NT2/D1 (cell line): ENCODE results near the gene UBASH3B.

Experiments used
- DNase-seq: peaks from one replicate; pipeline ENCODE4 v3.0.0-alpha.2; 2011; ENCODE audit warnings: low read depth, low spot score
- H3K27me3 ChIP-seq: 2 replicates; pipeline ENCODE4 v1.6.0; 2011; ENCODE audit warnings: mild to moderate bottlenecking; ENCODE audit not compliant: insufficient read length, insufficient read depth
- H3K36me3 ChIP-seq: 2 replicates; pipeline ENCODE4 v1.6.1; 2011; ENCODE audit warnings: mild to moderate bottlenecking, low read length, mixed read lengths; ENCODE audit not compliant: insufficient read depth, insufficient read length
- H3K4me1 ChIP-seq: 2 replicates; pipeline ENCODE4 v1.5.1; 2011; ENCODE audit not compliant: insufficient read depth, insufficient read length
- H3K4me3 ChIP-seq: 2 replicates; pipeline ENCODE4 v1.5.1; 2011; ENCODE audit warnings: low read depth; ENCODE audit not compliant: insufficient read length
- H3K9ac ChIP-seq: 2 replicates; pipeline ENCODE4 v1.6.0; 2011; ENCODE audit warnings: low read depth; ENCODE audit not compliant: insufficient read length
- H3K9me3 ChIP-seq: 2 replicates; pipeline ENCODE4 v1.5.1; 2011; ENCODE audit warnings: mild to moderate bottlenecking, low read length; ENCODE audit not compliant: insufficient read depth
- SUZ12 ChIP-seq: IDR thresholded peaks from 2 replicates; pipeline ENCODE4 v1.6.1; 2011; ENCODE audit not compliant: insufficient read length, insufficient read depth; ENCODE audit errors: extremely low read depth
- YY1 ChIP-seq: IDR thresholded peaks from 2 replicates; pipeline ENCODE4 v1.6.1; 2011; ENCODE audit not compliant: insufficient read length, insufficient read depth
- ZNF274 ChIP-seq: IDR thresholded peaks from 2 replicates; pipeline ENCODE4 v1.6.1; 2011; ENCODE audit warnings: mild to moderate bottlenecking, low read depth, low read length

The UBASH3B gene

DNA sequence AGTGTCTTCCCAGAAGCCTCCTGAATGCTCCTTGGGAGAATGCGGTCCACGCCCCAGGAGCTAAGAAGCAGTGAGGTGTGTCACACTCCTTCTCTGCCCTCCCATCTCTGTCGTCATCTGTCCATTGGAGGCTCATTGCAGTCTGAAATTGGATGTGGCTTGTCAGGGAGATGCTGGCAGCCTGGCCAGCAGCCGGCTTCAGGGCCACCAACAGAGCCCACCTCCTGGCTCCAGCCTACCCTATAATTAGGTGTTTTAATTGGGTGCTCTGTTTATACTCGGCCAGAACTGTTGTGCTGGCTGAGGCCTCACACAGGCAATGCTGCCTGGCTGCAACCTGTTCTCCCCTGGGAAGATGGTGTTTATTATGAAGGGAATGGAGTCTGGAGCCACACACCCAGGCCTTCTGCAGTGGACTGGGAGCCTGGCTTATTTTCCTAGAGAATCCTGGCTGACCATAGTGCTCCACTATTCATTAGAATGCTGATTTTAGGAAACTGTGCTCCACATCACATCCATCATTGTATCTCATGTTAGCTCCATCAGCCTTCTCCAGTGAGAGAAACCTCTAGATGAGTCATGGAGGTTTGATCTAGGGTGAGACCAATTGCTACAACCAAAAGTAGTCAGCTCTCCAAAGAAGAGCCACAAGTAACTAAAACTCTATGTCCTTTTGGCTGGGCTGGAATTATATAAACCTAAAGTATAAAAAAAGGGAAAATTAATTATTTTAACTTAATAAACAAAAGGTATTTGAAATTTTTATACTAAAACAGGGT lies 96.0 kb downstream of the UBASH3B start:
- Histone ChIP-seq H3K9me3 (no peaks in the 10 kb centered on the region), H3K36me3 (peaks cover 3% of the 10 kb centered on the region), H3K4me1 (no peaks in the 10 kb centered on the region), H3K9ac (no peak overlapping the region), H3K27me3 (no peaks in the 10 kb centered on the region), H3K4me3 (no peak overlapping the region)
- no peak for TF ChIP-seq SUZ12
- no peak for DNase-seq

DNA sequence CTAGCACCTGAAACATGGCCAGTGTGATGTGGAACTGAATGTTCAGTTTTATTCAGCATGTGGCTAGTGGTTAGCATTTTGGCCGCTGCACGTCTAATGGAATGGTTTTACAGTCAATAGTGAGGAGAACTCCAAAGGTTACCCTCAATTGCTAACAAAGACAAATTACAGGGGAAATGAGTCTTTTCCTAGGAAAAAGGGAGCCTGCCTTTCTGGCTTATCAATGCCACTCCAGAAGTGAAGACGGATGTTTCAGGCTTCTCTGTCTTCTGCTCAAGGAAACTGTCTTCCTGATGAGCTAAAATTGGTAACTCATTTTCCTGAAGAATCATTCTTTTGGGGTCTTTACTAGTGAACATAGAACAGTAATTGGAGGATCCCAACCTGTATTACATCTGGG lies 98.5 kb downstream of the UBASH3B start:
- no peak overlapping the region for H3K9ac ChIP-seq
- H3K4me3 ChIP-seq = no peak overlapping the region
- DNase-seq = no peak
- H3K36me3 ChIP-seq = peaks cover 3% of the 10 kb centered on the region
- H3K4me1 ChIP-seq = no peaks in the 10 kb centered on the region
- no peaks in the 10 kb centered on the region for H3K9me3 ChIP-seq
- no peaks in the 10 kb centered on the region for H3K27me3 ChIP-seq
- TF ChIP-seq ZNF274 (no peak), YY1 (no peak), SUZ12 (no peak)

DNA sequence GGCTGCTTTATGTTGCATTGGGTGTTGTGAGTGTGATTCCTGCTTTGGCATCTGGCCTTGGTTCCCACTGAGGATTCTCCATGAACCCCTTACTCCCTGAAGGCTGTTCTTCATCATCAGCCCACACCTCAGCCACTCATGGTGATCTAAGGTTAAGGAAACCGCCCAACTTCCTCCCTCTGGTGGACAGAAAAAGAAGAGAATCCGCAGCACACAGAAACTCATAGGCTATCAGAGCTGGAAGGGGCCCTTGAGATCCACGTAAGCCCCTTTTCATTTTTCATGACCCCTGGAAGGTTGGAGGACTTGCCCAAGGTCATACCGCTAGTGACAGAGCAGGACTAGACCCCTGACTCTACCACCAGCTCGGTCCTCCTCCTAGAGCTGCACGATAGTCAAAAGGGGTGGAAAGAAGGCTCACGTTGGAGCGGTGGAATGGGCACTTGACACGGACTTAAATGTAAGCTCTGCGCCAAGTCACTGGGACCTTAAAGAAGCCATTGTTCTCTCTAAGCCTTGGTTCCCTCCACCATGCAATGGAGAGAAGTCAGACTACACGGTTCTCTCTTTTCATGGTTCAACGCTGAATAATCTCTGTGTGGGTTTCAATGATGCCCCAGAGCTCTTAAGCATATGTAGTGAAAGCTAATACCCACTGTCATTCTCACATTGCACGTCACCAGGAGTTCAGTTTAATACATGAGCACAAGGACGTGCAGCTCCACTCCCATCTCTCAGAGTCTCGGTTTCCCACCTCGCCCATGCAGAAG lies 99.2 kb downstream of the UBASH3B start:
- no peaks in the 10 kb centered on the region for H3K9me3 ChIP-seq
- TF ChIP-seq YY1 = no peak
- no peak for TF ChIP-seq ZNF274
- TF ChIP-seq SUZ12 = no peak
- no peaks in the 10 kb centered on the region for H3K4me1 ChIP-seq
- no peak overlapping the region for H3K9ac ChIP-seq
- peak; percentile 32 for DNase-seq
- H3K36me3 ChIP-seq = no peaks in the 10 kb centered on the region
- H3K4me3 ChIP-seq = no peak overlapping the region
- H3K27me3 ChIP-seq = no peaks in the 10 kb centered on the region

DNA sequence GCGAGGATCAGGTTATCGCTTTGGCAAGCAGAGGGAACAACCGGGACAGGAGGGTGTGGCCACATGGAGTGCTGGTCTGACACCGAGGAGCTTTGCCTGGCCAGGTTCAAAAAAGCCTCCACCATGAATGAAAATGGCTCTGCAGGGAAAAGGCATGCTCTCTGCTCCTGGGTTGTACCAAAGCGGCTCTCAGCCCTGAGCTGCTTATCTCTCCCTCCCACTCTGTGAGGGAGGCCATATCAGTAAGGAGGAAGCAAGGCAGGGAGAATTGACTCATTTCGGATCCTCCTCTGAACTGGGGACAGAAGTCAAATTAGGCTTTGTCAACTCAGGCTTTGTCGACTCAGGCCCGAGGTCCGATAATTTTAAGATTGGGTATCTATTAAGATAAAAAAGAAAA lies 99.9 kb downstream of the UBASH3B start:
- H3K36me3 ChIP-seq = no peaks in the 10 kb centered on the region

DNA sequence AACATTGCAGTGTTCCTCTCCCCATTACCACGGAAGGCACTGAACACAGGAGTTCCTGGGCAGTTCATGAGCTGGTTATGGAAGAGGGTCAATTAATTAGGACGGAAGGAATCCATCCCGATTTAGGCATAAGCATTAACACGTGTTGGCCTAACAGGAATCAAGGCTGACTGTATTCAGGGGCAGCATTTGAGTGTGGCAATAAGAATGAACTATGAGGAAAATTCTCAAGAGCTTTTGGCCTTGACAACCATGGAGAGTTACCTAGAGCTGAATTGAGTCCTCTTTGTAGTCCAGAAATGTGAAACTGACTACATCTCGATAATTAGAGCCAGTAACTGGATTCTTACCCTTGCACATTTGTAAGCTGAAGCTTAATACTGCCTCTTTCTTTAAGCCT lies 100.4 kb downstream of the UBASH3B start:
- Histone ChIP-seq H3K9me3 (no peaks in the 10 kb centered on the region), H3K27me3 (no peaks in the 10 kb centered on the region), H3K36me3 (no peaks in the 10 kb centered on the region), H3K4me3 (no peak overlapping the region), H3K4me1 (no peaks in the 10 kb centered on the region), H3K9ac (no peak overlapping the region)
- no peak for DNase-seq
- TF ChIP-seq SUZ12 (no peak), ZNF274 (no peak), YY1 (no peak)

More for the DNA sequence above, 99.9 kb downstream of the UBASH3B start:
- Histone ChIP-seq H3K9me3 (no peaks in the 10 kb centered on the region), H3K4me3 (no peak overlapping the region), H3K27me3 (no peaks in the 10 kb centered on the region), H3K9ac (no peak overlapping the region), H3K4me1 (no peaks in the 10 kb centered on the region)
- TF ChIP-seq SUZ12 (no peak), YY1 (no peak), ZNF274 (no peak)
- no peak for DNase-seq

DNA sequence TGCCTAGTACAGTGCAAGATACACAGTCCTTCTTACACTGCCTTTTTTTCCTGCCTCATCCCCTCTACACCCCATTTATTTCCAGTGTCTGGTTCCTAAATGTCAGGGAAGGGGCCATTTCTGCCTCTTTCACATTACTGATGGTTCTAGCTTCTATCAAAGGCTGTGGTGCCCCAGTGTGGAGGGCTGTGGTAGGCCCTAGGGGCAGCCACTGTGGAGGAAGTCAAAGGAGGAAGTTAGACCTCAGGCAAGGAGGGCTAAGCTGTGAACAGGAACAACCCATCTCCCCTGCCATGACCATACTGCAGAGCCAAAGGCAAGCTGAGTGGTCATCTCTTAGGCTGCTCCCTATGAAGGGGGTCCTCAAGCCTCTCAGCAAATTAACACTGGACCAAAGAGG lies 100.9 kb downstream of the UBASH3B start:
- Histone ChIP-seq H3K36me3 (no peaks in the 10 kb centered on the region), H3K9ac (no peak overlapping the region), H3K4me1 (no peaks in the 10 kb centered on the region), H3K27me3 (no peaks in the 10 kb centered on the region), H3K4me3 (no peak overlapping the region), H3K9me3 (no peaks in the 10 kb centered on the region)
- no peak for DNase-seq
- TF ChIP-seq SUZ12 = no peak
- TF ChIP-seq YY1 = no peak
- no peak for TF ChIP-seq ZNF274

DNA sequence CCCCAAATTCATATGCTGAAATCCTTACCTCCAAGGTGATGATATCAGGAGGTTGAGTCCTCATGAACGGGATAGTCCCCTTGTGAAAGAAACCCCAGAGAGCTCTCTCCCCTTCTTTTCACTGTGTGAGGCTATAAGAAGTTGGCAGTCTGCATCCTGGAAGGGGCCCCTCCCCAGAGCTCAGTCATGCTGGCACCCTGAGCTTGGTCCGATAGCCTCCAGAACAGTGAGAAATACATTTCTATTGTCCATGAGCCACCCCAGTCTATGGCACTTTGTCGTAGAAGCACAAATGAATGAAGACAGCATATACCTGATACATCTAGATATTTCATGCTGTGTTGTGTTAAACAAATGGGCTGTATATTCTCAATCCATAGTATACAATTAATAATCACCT lies 101.7 kb downstream of the UBASH3B start:
- Histone ChIP-seq H3K9me3 (no peaks in the 10 kb centered on the region), H3K4me1 (no peaks in the 10 kb centered on the region), H3K4me3 (no peak overlapping the region), H3K27me3 (no peaks in the 10 kb centered on the region), H3K36me3 (no peaks in the 10 kb centered on the region), H3K9ac (no peak overlapping the region)
- no peak for DNase-seq
- TF ChIP-seq YY1 (no peak), ZNF274 (no peak)
